Esophagus (tissue), 2 donors: ENCODE results near the gene LTBP2. TPM values are rescaled to one million over a fixed set of nuclear protein-coding genes. Genes with fewer than 3 reads are reported as not detected.

Experiments
- H3K27ac ChIP-seq, 2 donors: one replicate each; pipeline ENCODE4 v1.5.1; 2013; ENCODE audit warnings: low read depth in 2 of 2, mild to moderate bottlenecking in 2 of 2, inconsistent platforms in 1 of 2, low read length in 1 of 2, moderate library complexity in 1 of 2
- H3K27me3 ChIP-seq, 2 donors: one replicate each; pipeline ENCODE4 v1.6.1; 2013; ENCODE audit warnings: low read length in 2 of 2, control low read depth in 1 of 2, mild to moderate bottlenecking in 1 of 2; ENCODE audit not compliant: insufficient read depth in 2 of 2, control insufficient read depth in 1 of 2
- H3K36me3 ChIP-seq, 2 donors: one replicate each; pipeline ENCODE4 v1.6.1; 2013; ENCODE audit warnings: low read length in 1 of 2; ENCODE audit not compliant: control insufficient read depth in 2 of 2, insufficient read depth in 2 of 2
- H3K4me1 ChIP-seq, 2 donors: one replicate each; pipeline ENCODE4 v1.6.1; 2013; ENCODE audit warnings: low read length in 1 of 2; ENCODE audit not compliant: control insufficient read depth in 2 of 2, insufficient read depth in 2 of 2
- H3K4me3 ChIP-seq, 2 donors: one replicate each; pipeline ENCODE4 v1.5.1; 2013; ENCODE audit warnings: low read length in 2 of 2, mild to moderate bottlenecking in 2 of 2, low read depth in 1 of 2, moderate library complexity in 1 of 2
- H3K9me3 ChIP-seq, 2 donors: one replicate each; pipeline ENCODE4 v1.6.1; 2013; ENCODE audit warnings: mild to moderate bottlenecking in 2 of 2, low read depth in 1 of 2, low read length in 1 of 2, moderate library complexity in 1 of 2; ENCODE audit not compliant: control insufficient read depth in 2 of 2, insufficient read depth in 1 of 2
- WGBS, 2 donors: extraction: QIAGEN DNeasy Blood & Tissue Kit; methylation state at CpG; one replicate each; pipeline ENCODE4 v1.1.7; 2013; 5-methylcytosine and 5-hydroxymethylcytosine counted together
- polyA plus RNA-seq, 2 donors: library from polyadenylated mRNA; stranded (reverse); fragments of 200-250 nt; gene quantifications; one replicate each; pipeline ENCODE4 v1.2.3, GENCODE V29; 2013
- donor health status: healthy with polysubstance abuse.
- donor health status: Bipolar disorder and iron deficiency.

Gene LTBP2
- polyA plus RNA-seq, 2 donors = 4.7 to 5.5 TPM

- no peak overlapping the region for H3K4me3 ChIP-seq
- H3K4me1 ChIP-seq = peaks cover 2 to 10% of the 10 kb centered on the region in 2 donors
- peaks cover 0 to 20% of the 10 kb centered on the region in 2 donors for H3K36me3 ChIP-seq
- H3K27me3 ChIP-seq = no peaks in the 10 kb centered on the region
- 82% methylated on average over 4 of the region's 4 CpGs for WGBS, 2 donors
- H3K9me3 ChIP-seq = no peaks in the 10 kb centered on the region
- no peak overlapping the region for H3K27ac ChIP-seq
Observed at GRCh38 chr14:74504412-74504811, 107.6 kb downstream of the LTBP2 start.

GRCh38 chr14:74503938-74504335 is 108.1 kb downstream of the LTBP2 start:
- Histone ChIP-seq H3K4me1 (peaks cover 2 to 10% of the 10 kb centered on the region in 2 donors), H3K36me3 (peaks cover 0 to 20% of the 10 kb centered on the region in 2 donors), H3K4me3 (no peak overlapping the region), H3K9me3 (no peaks in the 10 kb centered on the region), H3K27me3 (no peaks in the 10 kb centered on the region), H3K27ac (no peak overlapping the region)
- WGBS, 2 donors = 86 to 89% methylated on average over 12 of the region's 12 CpGs

- Histone ChIP-seq H3K4me3 (no peak overlapping the region), H3K9me3 (no peaks in the 10 kb centered on the region), H3K4me1 (peaks cover under 1 to 8% of the 10 kb centered on the region in 2 donors), H3K27ac (no peak overlapping the region), H3K36me3 (peaks cover 0 to 18% of the 10 kb centered on the region in 2 donors), H3K27me3 (no peaks in the 10 kb centered on the region)
- 64 to 71% methylated on average over 14 of the region's 14 CpGs for WGBS, 2 donors
Observed at GRCh38 chr14:74503291-74503937, 108.6 kb downstream of the LTBP2 start.

GRCh38 chr14:74502236-74503019 is 109.6 kb downstream of the LTBP2 start:
- Histone ChIP-seq H3K4me1 (peaks cover 0 to 7% of the 10 kb centered on the region in 2 donors), H3K27ac (no peak overlapping the region), H3K9me3 (no peaks in the 10 kb centered on the region), H3K27me3 (no peaks in the 10 kb centered on the region), H3K36me3 (peaks cover 0 to 18% of the 10 kb centered on the region in 2 donors), H3K4me3 (no peak overlapping the region)
- WGBS, 2 donors = 66 to 67% methylated on average over 21 of the region's 21 CpGs

- Histone ChIP-seq H3K4me3 (no peak overlapping the region), H3K36me3 (peaks cover 0 to 18% of the 10 kb centered on the region in 2 donors), H3K27ac (no peak overlapping the region), H3K9me3 (no peaks in the 10 kb centered on the region), H3K27me3 (no peaks in the 10 kb centered on the region), H3K4me1 (peaks cover 0 to 7% of the 10 kb centered on the region in 2 donors)
- WGBS, 2 donors = 57 to 70% methylated on average over 5 of the region's 5 CpGs
Observed at GRCh38 chr14:74501691-74502090, 110.3 kb downstream of the LTBP2 start.

GRCh38 chr14:74501135-74501614 is 110.9 kb downstream of the LTBP2 start:
- WGBS, 2 donors = 39 to 44% methylated on average over 16 of the region's 16 CpGs
- H3K27me3 ChIP-seq = no peaks in the 10 kb centered on the region
- H3K9me3 ChIP-seq = no peaks in the 10 kb centered on the region
- H3K36me3 ChIP-seq = peaks cover 0 to 18% of the 10 kb centered on the region in 2 donors
- H3K4me3 ChIP-seq = no peak overlapping the region
- H3K4me1 ChIP-seq = peaks cover 0 to 7% of the 10 kb centered on the region in 2 donors
- no peak overlapping the region for H3K27ac ChIP-seq

- H3K9me3 ChIP-seq = no peaks in the 10 kb centered on the region
- H3K36me3 ChIP-seq = peaks cover 0 to 18% of the 10 kb centered on the region in 2 donors
- H3K27me3 ChIP-seq = no peaks in the 10 kb centered on the region
- 75 to 79% methylated on average over 10 of the region's 10 CpGs for WGBS, 2 donors
- no peak overlapping the region for H3K4me3 ChIP-seq
- no peak overlapping the region for H3K27ac ChIP-seq
- H3K4me1 ChIP-seq = peaks cover 0 to 7% of the 10 kb centered on the region in 2 donors
Observed at GRCh38 chr14:74500417-74501134, 111.5 kb downstream of the LTBP2 start.

GRCh38 chr14:74495356-74495755 is 116.7 kb downstream of the LTBP2 start:
- Histone ChIP-seq H3K36me3 (peaks cover 0 to 1% of the 10 kb centered on the region in 2 donors), H3K27ac (no peak overlapping the region), H3K4me1 (no peaks in the 10 kb centered on the region), H3K4me3 (no peak overlapping the region), H3K27me3 (no peaks in the 10 kb centered on the region), H3K9me3 (no peaks in the 10 kb centered on the region)
- WGBS, 2 donors = 38 to 47% methylated on average over 2 of the region's 2 CpGs
